Peyer's patch (tissue), 4 donors: ENCODE data around the gene TLR1. TPM values are rescaled to one million over a fixed set of nuclear protein-coding genes. Genes with fewer than 3 reads are reported as not detected.
A peak's percentile ranks its signal among the peaks of the same experiment; 100 is the strongest.

ENCODE experiments used
- DNase-seq, 3 donors: peaks; one replicate each; pipeline ENCODE4 v3.0.0-alpha.2; 2017 to 2019
- H3K27ac ChIP-seq, 4 donors: fragments of 200-600 bp; sonication (generic); one replicate each; pipeline ENCODE4 v1.5.1; 2016 to 2019
- H3K27me3 ChIP-seq, 2 donors: fragments of 200-600 bp; sonication (generic); one replicate each; pipeline ENCODE4 v1.5.1; 2019
- H3K36me3 ChIP-seq, 3 donors: fragments of 200-600 bp; sonication (generic); one replicate each; pipeline ENCODE4 v1.5.1; 2016 to 2019
- H3K4me1 ChIP-seq, 4 donors: fragments of 200-600 bp; sonication (generic); one replicate each; pipeline ENCODE4 v1.5.1; 2016 to 2019
- H3K4me3 ChIP-seq, 4 donors: fragments of 200-600 bp; sonication (generic); 1 replicate in 3 of 4; 2 replicates in 1 of 4; pipeline ENCODE4 v1.5.1; 2016 to 2019; ENCODE audit warnings: mild to moderate bottlenecking in 1 of 4
- H3K9me3 ChIP-seq, 4 donors: fragments of 200-600 bp; sonication (generic); one replicate each; pipeline ENCODE4 v1.5.1; 2016 to 2019; ENCODE audit warnings: mild to moderate bottlenecking in 1 of 4
- POLR2A ChIP-seq, 2 donors: fragments of 450-650 bp; IDR thresholded peaks; one replicate each; pipeline ENCODE4 v1.5.1; 2017; ENCODE audit warnings: antibody characterized with exemption in 2 of 2, mild to moderate bottlenecking in 2 of 2, moderate library complexity in 2 of 2
- total RNA-seq, 4 donors: library from RNA; depleted of rRNA; stranded (reverse); fragments of >200 nt; gene quantifications; one replicate each; pipeline ENCODE4 v1.1.0, GENCODE V29; 2016
- TF ChIP-seq, protein P1 (sequence below), 6 experiments: fragments of 450-650 bp in 4 of 6; fragments of 200-600 bp in 2 of 6; sonication (generic) in 1 of 6; IDR thresholded peaks; one replicate each; pipeline ENCODE4 v1.5.1; 2017 to 2019; ENCODE audit warnings: antibody characterized with exemption in 6 of 6, mild to moderate bottlenecking in 3 of 6, moderate library complexity in 1 of 6

Gene TLR1, protein sequence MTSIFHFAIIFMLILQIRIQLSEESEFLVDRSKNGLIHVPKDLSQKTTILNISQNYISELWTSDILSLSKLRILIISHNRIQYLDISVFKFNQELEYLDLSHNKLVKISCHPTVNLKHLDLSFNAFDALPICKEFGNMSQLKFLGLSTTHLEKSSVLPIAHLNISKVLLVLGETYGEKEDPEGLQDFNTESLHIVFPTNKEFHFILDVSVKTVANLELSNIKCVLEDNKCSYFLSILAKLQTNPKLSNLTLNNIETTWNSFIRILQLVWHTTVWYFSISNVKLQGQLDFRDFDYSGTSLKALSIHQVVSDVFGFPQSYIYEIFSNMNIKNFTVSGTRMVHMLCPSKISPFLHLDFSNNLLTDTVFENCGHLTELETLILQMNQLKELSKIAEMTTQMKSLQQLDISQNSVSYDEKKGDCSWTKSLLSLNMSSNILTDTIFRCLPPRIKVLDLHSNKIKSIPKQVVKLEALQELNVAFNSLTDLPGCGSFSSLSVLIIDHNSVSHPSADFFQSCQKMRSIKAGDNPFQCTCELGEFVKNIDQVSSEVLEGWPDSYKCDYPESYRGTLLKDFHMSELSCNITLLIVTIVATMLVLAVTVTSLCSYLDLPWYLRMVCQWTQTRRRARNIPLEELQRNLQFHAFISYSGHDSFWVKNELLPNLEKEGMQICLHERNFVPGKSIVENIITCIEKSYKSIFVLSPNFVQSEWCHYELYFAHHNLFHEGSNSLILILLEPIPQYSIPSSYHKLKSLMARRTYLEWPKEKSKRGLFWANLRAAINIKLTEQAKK
- total RNA-seq = 10 to 100 TPM in 2 of 4 donors, 1 to 10 TPM in 2; 2.3 to 33.8 (median 8.5) TPM

DNA sequence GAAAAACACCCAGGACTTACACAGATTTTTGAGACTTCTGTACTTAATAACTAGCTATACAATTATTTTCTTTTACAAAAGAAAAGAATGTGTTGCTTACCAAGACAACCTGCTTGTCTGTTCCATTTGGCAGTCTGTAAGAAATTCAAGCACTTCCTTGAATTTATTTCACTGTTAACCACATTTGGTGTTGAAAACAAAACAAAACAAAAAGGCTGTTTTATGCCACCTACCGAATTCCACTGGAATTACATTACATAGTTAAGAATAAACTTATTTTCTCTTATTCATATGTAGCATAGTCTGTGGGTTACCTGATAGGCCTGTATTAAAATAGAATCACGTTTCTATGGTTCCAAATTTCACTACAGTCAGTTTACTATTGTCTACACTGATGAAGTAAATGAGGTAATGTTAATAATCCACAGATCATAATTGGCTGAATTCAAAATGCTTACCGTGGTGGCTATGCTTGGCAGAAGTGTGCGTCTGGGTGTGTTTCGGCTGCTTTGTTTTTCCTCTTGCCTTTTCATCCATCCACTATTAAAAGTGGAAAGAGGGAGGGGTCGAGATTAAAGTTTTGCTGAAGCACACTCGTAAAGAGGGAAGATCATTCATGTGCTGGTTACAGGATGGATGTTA, at the start of gene TLR1:
TLR1 (minus strand) TSS at position 138 of the 642 bp plus-strand sequence. CDS start 5,960 bp downstream, outside the sequence.
- Histone ChIP-seq H3K27me3 (no peaks in the 10 kb centered on the region), H3K4me1 (peaks cover 0 to 10% (median 5%) of the 10 kb centered on the region in 4 donors), H3K4me3 (peak within 1 kb of the TSS; percentile 21 to 46 (median 34)), H3K9me3 (peaks cover 0 to 10% (median 0%) of the 10 kb centered on the region in 4 donors), H3K36me3 (peaks cover 0 to 7% (median 0%) of the 10 kb centered on the region in 3 donors), H3K27ac (peak within 1 kb of the TSS; percentile 66 to 81 (median 68))
- TF ChIP-seq, protein P1, sequence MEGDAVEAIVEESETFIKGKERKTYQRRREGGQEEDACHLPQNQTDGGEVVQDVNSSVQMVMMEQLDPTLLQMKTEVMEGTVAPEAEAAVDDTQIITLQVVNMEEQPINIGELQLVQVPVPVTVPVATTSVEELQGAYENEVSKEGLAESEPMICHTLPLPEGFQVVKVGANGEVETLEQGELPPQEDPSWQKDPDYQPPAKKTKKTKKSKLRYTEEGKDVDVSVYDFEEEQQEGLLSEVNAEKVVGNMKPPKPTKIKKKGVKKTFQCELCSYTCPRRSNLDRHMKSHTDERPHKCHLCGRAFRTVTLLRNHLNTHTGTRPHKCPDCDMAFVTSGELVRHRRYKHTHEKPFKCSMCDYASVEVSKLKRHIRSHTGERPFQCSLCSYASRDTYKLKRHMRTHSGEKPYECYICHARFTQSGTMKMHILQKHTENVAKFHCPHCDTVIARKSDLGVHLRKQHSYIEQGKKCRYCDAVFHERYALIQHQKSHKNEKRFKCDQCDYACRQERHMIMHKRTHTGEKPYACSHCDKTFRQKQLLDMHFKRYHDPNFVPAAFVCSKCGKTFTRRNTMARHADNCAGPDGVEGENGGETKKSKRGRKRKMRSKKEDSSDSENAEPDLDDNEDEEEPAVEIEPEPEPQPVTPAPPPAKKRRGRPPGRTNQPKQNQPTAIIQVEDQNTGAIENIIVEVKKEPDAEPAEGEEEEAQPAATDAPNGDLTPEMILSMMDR (IDR thresholded peaks at IDR 0.05) = peak; percentile 36 to 95 (median 70)
- TF ChIP-seq POLR2A (IDR thresholded peaks at IDR 0.05) = no peak
- no peak for DNase-seq

DNA sequence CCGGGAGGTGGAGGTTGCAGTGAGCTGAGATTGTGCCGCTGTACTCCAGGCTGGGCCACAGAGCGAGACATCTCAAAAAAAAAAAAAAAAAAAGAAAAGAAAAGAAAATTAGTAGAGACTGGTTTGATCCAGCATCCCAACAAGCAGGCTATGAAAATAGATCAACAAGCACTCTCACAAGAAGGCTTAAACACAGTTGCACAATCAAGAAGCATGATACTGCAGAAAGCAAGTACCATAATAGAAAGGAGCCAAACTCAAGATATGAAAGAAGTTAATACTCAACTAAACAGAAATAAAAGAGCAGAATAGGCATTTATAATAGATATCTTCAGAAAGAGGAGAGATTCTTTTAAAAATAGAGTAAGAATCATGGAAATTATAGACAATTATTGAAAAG, 41.4 kb upstream of the TLR1 start:
- no peaks in the 10 kb centered on the region for H3K9me3 ChIP-seq
- no peak for DNase-seq
- H3K27ac ChIP-seq = no peak overlapping the region
- H3K36me3 ChIP-seq = no peaks in the 10 kb centered on the region
- TF ChIP-seq POLR2A (IDR thresholded peaks at IDR 0.05) = no peak
- TF ChIP-seq, protein P1 (IDR thresholded peaks at IDR 0.05) = no peak
- no peak overlapping the region for H3K4me3 ChIP-seq
- no peaks in the 10 kb centered on the region for H3K27me3 ChIP-seq
- H3K4me1 ChIP-seq = no peaks in the 10 kb centered on the region

DNA sequence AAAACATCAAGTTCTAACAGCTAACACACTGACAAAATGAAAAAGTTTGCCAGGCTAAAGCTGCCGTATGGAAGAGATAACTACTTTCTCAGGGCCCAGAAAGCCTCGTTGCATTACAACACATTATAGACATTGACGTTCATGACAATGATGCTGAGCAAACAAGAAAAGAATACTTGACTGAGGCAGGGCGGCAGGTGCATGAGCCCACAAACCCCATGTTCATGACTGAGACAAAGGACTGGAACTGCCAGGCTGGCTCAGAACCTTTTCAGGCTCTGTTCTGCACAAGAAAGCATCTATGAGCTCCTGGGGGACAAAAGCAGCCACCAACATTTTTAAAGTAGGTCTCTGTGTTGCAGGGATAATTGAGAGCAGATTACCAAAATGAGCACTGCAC, 38.4 kb upstream of the TLR1 start:
- no peaks in the 10 kb centered on the region for H3K9me3 ChIP-seq
- H3K27me3 ChIP-seq = no peaks in the 10 kb centered on the region
- no peaks in the 10 kb centered on the region for H3K4me1 ChIP-seq
- TF ChIP-seq, protein P1 (IDR thresholded peaks at IDR 0.05) = no peak
- TF ChIP-seq POLR2A (IDR thresholded peaks at IDR 0.05) = no peak
- no peak overlapping the region for H3K4me3 ChIP-seq
- no peak overlapping the region for H3K27ac ChIP-seq
- H3K36me3 ChIP-seq = no peaks in the 10 kb centered on the region
- DNase-seq = no peak

DNA sequence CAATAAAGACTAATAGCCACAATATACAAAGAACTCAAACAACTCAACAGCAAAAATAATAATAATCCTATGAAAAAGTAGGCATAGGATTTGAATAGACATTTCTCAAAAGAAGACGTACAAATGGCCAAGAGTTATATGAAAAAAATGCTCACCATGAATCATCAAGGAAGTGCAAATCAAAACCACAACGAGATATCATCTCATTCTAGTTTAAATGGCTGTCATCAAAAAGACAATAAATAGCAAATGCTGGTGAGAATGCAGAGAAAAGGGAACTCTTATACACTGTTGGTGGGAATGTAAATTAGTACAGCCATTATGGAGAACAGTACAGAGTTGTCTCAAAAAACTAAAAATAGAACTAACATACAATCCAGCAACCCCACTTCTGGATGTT, 33.3 kb upstream of the TLR1 start:
- H3K9me3 ChIP-seq = peaks cover 0 to 4% (median 0%) of the 10 kb centered on the region in 4 donors
- TF ChIP-seq, protein P1 (IDR thresholded peaks at IDR 0.05) = no peak
- TF ChIP-seq POLR2A (IDR thresholded peaks at IDR 0.05) = no peak
- no peaks in the 10 kb centered on the region for H3K4me1 ChIP-seq
- DNase-seq = no peak
- H3K27ac ChIP-seq = no peak overlapping the region
- no peaks in the 10 kb centered on the region for H3K27me3 ChIP-seq
- no peak overlapping the region for H3K4me3 ChIP-seq
- no peaks in the 10 kb centered on the region for H3K36me3 ChIP-seq

DNA sequence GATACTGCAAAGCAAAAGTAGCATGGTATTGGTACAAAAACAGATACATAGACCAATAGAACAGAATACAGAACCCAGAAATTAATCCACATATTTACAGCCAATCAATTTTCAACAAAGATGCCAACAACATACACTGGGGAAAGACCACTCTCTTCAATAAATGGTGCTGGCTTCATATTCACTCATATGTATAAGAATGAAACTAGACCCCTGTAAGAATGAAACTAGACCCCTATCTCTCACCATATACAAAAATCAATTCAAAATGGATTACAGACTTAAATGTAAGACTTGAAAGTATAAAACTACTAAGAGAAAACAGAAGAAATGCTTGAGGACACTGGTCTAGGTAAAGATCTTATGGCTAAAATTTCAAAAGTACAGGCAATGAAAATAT, 32.7 kb upstream of the TLR1 start:
- no peak for DNase-seq
- H3K27ac ChIP-seq = no peak overlapping the region
- no peaks in the 10 kb centered on the region for H3K4me1 ChIP-seq
- TF ChIP-seq, protein P1 (IDR thresholded peaks at IDR 0.05) = no peak
- no peak for TF ChIP-seq POLR2A (IDR thresholded peaks at IDR 0.05)
- H3K4me3 ChIP-seq = no peak overlapping the region
- no peaks in the 10 kb centered on the region for H3K36me3 ChIP-seq
- H3K9me3 ChIP-seq = peaks cover 0 to 4% (median 0%) of the 10 kb centered on the region in 4 donors
- H3K27me3 ChIP-seq = no peaks in the 10 kb centered on the region
